ENCODE results near the gene NRXN3. TPM values are rescaled to one million over a fixed set of nuclear protein-coding genes. Genes with fewer than 3 reads are reported as not detected.

The NRXN3 gene
- total and polyA plus RNA-seq, 2 donors (not counting 1 experiment from before 2014, with no cell fraction given): not detected

- no peak for TF ChIP-seq EZH2 (IDR thresholded peaks at IDR 0.05; ENCODE audit: borderline replicate concordance, insufficient read depth, low read depth, low read length, poor library complexity, severe bottlenecking)
- no peak for TF ChIP-seq CTCF (IDR thresholded peaks at IDR 0.05)
- ChIA-PET POLR2A (no interaction called here), CTCF (no interaction called here)
- H3K9me3 Mint-ChIP-seq (ENCODE audit: insufficient read depth): no peaks in the 10 kb centered on the region
- DNase-seq (no peak), ATAC-seq (ENCODE audit: low read depth) (no peak)
- Histone ChIP-seq H3K9me3 (ENCODE audit: control extremely low read depth in 1 of 3, control insufficient read depth in 2 of 3, insufficient read depth in 1 of 3, low read length in 2 of 3) (no peaks in the 10 kb centered on the region), H4K20me1 (ENCODE audit: control insufficient read depth, insufficient read depth, low read length, poor library complexity, severe bottlenecking) (no peaks in the 10 kb centered on the region), H3K27ac (ENCODE audit: low read length in 2 of 2) (no peak overlapping the region), H3K9ac (ENCODE audit: low read length) (no peak overlapping the region), H3K4me1 (ENCODE audit: control insufficient read depth in 2 of 2, insufficient read depth in 2 of 2, low read length in 2 of 2) (no peaks in the 10 kb centered on the region), H2AFZ (ENCODE audit: insufficient read depth, low read depth, low read length, poor library complexity, severe bottlenecking) (no peak overlapping the region), H3K27me3 (replicated peaks in 1 of 4; ENCODE audit: control extremely low read depth in 1 of 4, control insufficient read depth in 3 of 4, insufficient read depth in 4 of 4, low read length in 3 of 4) (no peaks in the 10 kb centered on the region), H3K36me3 (replicated peaks in 1 of 2; ENCODE audit: control extremely low read depth in 1 of 2, control insufficient read depth in 1 of 2, extremely low read depth in 1 of 2, insufficient read depth in 2 of 2, low read length in 1 of 2) (no peaks in the 10 kb centered on the region), H3K79me2 (ENCODE audit: control insufficient read depth, insufficient read depth, low read length) (no peaks in the 10 kb centered on the region), H3K4me3 (ENCODE audit: control extremely low read depth in 1 of 5, extremely low read depth in 1 of 5, insufficient read depth in 1 of 5, low read depth in 2 of 5, low read length in 4 of 5) (no peak overlapping the region), H3K4me2 (replicated peaks; ENCODE audit: low read depth, low read length, poor library complexity, severe bottlenecking) (no peak overlapping the region)
- intact Hi-C loops (cut with micrococcal nuclease): no loop called here
- no peak overlapping the region for H3K27ac Mint-ChIP-seq
- no peak overlapping the region for H3K4me3 Mint-ChIP-seq
- H3K4me1 Mint-ChIP-seq: no peaks in the 10 kb centered on the region
- H3K27me3 Mint-ChIP-seq: no peaks in the 10 kb centered on the region
These were observed 1224.9 kb downstream of the NRXN3 start for GRCh38 chr14:79395061-79395460.

- H3K4me3 Mint-ChIP-seq: no peak overlapping the region
These were observed 1234.8 kb downstream of the NRXN3 start for GRCh38 chr14:79404874-79405511.

More at GRCh38 chr14:79404874-79405511, 1234.8 kb downstream of the NRXN3 start:
- no peak overlapping the region for H3K4me2 ChIP-seq (replicated peaks; ENCODE audit: low read depth, low read length, poor library complexity, severe bottlenecking)
- H3K4me1 Mint-ChIP-seq: no peaks in the 10 kb centered on the region
- ATAC-seq (ENCODE audit: low read depth) (no peak), DNase-seq (no peak)
- no peaks in the 10 kb centered on the region for H3K27me3 ChIP-seq (replicated peaks in 1 of 4; ENCODE audit: control extremely low read depth in 1 of 4, control insufficient read depth in 3 of 4, insufficient read depth in 4 of 4, low read length in 3 of 4)
- no peaks in the 10 kb centered on the region for H3K79me2 ChIP-seq (ENCODE audit: control insufficient read depth, insufficient read depth, low read length)
- H3K9me3 Mint-ChIP-seq (ENCODE audit: insufficient read depth): no peaks in the 10 kb centered on the region
- H3K27me3 Mint-ChIP-seq: no peaks in the 10 kb centered on the region
- POLR2A ChIA-PET: no interaction called here
- intact Hi-C loops (cut with micrococcal nuclease): no loop called here
- H2AFZ ChIP-seq (ENCODE audit: insufficient read depth, low read depth, low read length, poor library complexity, severe bottlenecking): no peak overlapping the region
- TF ChIP-seq EZH2 (IDR thresholded peaks at IDR 0.05; ENCODE audit: borderline replicate concordance, insufficient read depth, low read depth, low read length, poor library complexity, severe bottlenecking) (no peak), CTCF (IDR thresholded peaks at IDR 0.05) (no peak)
- CTCF ChIA-PET: no interaction called here
- no peaks in the 10 kb centered on the region for H3K4me1 ChIP-seq (ENCODE audit: control insufficient read depth in 2 of 2, insufficient read depth in 2 of 2, low read length in 2 of 2)
- H3K9ac ChIP-seq (ENCODE audit: low read length): no peak overlapping the region
- WGBS (ENCODE audit: insufficient coverage): 92% methylated on average over 3 of the region's 6 CpGs
- H3K36me3 ChIP-seq (replicated peaks in 1 of 2; ENCODE audit: control extremely low read depth in 1 of 2, control insufficient read depth in 1 of 2, extremely low read depth in 1 of 2, insufficient read depth in 2 of 2, low read length in 1 of 2): no peaks in the 10 kb centered on the region
- H4K20me1 ChIP-seq (ENCODE audit: control insufficient read depth, insufficient read depth, low read length, poor library complexity, severe bottlenecking): no peaks in the 10 kb centered on the region
- H3K4me3 ChIP-seq (ENCODE audit: control extremely low read depth in 1 of 5, extremely low read depth in 1 of 5, insufficient read depth in 1 of 5, low read depth in 2 of 5, low read length in 4 of 5): no peak overlapping the region
- H3K9me3 ChIP-seq (ENCODE audit: control extremely low read depth in 1 of 3, control insufficient read depth in 2 of 3, insufficient read depth in 1 of 3, low read length in 2 of 3): peaks cover 0 to 3% (median 0%) of the 10 kb centered on the region in 3 donors
- H3K27ac ChIP-seq (ENCODE audit: low read length in 2 of 2): no peak overlapping the region
- H3K27ac Mint-ChIP-seq: no peak overlapping the region
